Hepatocyte (in vitro differentiated cells): ENCODE measurements around the gene MACC1. TPM values are rescaled to one million over a fixed set of nuclear protein-coding genes. Genes with fewer than 3 reads are reported as not detected.
"Not testable (repeated sequence)": the region's sequence is repeated elsewhere in the genome, so short reads cannot be mapped to it uniquely, and the experiment has no call there.

Source experiments
- DNase-seq: peaks from one replicate; pipeline ENCODE4 v3.0.0-alpha.2; 2016; ENCODE audit warnings: low spot score
- H2AFZ ChIP-seq: fragments of 200-600 bp; sonication (generic); 2 replicates; pipeline ENCODE4 v1.6.0; 2016; ENCODE audit warnings: antibody characterized with exemption, mild to moderate bottlenecking
- H3K27ac ChIP-seq: fragments of 200-600 bp; sonication (generic); 2 replicates; pipeline ENCODE4 v1.5.1; 2016; ENCODE audit warnings: mild to moderate bottlenecking
- H3K27me3 ChIP-seq: fragments of 200-600 bp; sonication (generic); 2 replicates; pipeline ENCODE4 v1.6.1; 2016
- H3K36me3 ChIP-seq: fragments of 200-600 bp; sonication (generic); replicated peaks from 2 replicates; pipeline ENCODE4 v1.5.1; 2016; ENCODE audit warnings: low read depth; ENCODE audit not compliant: insufficient read depth
- H3K4me1 ChIP-seq: fragments of 200-600 bp; sonication (generic); 2 replicates; pipeline ENCODE4 v1.5.1; 2016; ENCODE audit warnings: mild to moderate bottlenecking, moderate library complexity; ENCODE audit not compliant: insufficient read depth
- H3K4me2 ChIP-seq: fragments of 200-600 bp; sonication (generic); 2 replicates; pipeline ENCODE4 v1.6.0; 2016
- H3K4me3 ChIP-seq: fragments of 200-600 bp; sonication (generic); 2 replicates; pipeline ENCODE4 v1.5.1; 2016; ENCODE audit warnings: mild to moderate bottlenecking
- H3K79me2 ChIP-seq: fragments of 200-600 bp; sonication (generic); 2 replicates; pipeline ENCODE4 v1.6.0; 2017; ENCODE audit warnings: mild to moderate bottlenecking
- H3K9me2 ChIP-seq: fragments of 200-600 bp; sonication (generic); replicated peaks from 2 replicates; pipeline ENCODE4 v1.6.0; 2017; ENCODE audit warnings: mild to moderate bottlenecking; ENCODE audit not compliant: insufficient read depth
- H3K9me3 ChIP-seq: fragments of 200-600 bp; sonication (generic); 2 replicates; pipeline ENCODE4 v1.5.1; 2016; ENCODE audit warnings: low read depth, mild to moderate bottlenecking
- H4K20me1 ChIP-seq: fragments of 200-600 bp; sonication (generic); 2 replicates; pipeline ENCODE4 v1.6.0; 2016; ENCODE audit warnings: mild to moderate bottlenecking; ENCODE audit not compliant: insufficient read depth, poor library complexity, severe bottlenecking
- EZH2 ChIP-seq: fragments of 200-600 bp; sonication (generic); IDR thresholded peaks from 2 replicates; pipeline ENCODE4 v1.6.1; 2016; ENCODE audit warnings: antibody characterized with exemption, mild to moderate bottlenecking, borderline replicate concordance
- EZH2phosphoT487 ChIP-seq: fragments of 200-600 bp; sonication (generic); IDR thresholded peaks from one replicate; pipeline ENCODE4 v1.6.1; 2018; ENCODE audit warnings: antibody characterized with exemption, mild to moderate bottlenecking, low read depth, moderate library complexity; ENCODE audit not compliant: unreplicated experiment, severe bottlenecking
- WGBS: methylation state at CpG from one replicate; pipeline ENCODE4 v1.1.6; 2016; ENCODE audit warnings: low lambda C conversion rate; ENCODE audit errors: missing lambda C conversion rate; 5-methylcytosine and 5-hydroxymethylcytosine counted together
- polyA plus RNA-seq: library from polyadenylated mRNA; unstranded; fragments of >200 nt; fragmentation: Nextera tagmentation; extraction: Ambion mirVana; gene quantifications from 2 replicates; pipeline ENCODE4 v1.2.1, GENCODE V29; 2016
- total RNA-seq: library from RNA; depleted of rRNA; stranded (reverse); fragments of >200 nt; gene quantifications from 2 replicates; pipeline ENCODE4 v1.2.3, GENCODE V29; 2014
- TF ChIP-seq, protein P1 (sequence below): fragments of 200-600 bp; sonication (generic); IDR thresholded peaks from 2 replicates; pipeline ENCODE4 v1.5.1; 2016; ENCODE audit warnings: antibody characterized with exemption, mild to moderate bottlenecking; ENCODE audit not compliant: poor library complexity

The MACC1 gene
- total and polyA plus RNA-seq, 2 experiments from 2014 or later = 6.9 to 46.0 TPM

DNA sequence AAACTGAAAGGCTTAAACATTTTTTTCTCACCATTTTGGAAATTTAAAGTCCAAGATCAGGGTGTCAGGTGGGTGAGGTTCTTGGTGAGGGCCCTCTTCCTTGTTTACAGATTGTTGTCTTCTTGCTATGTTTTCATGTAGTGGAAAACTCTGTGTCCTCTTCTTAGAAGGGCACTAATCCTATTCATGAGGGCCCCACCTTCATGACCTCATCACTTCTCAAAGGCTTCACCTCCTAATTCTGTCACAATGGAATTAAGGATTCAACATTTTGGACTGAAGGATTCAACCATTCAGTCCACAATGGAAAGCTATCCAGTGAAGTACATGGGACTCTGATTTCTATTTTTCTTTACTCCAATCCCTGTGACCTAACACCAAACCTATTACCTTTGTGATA is 27.3 kb downstream of the MACC1 start:
- no peaks in the 10 kb centered on the region for H3K4me1 ChIP-seq
- H2AFZ ChIP-seq = no peak overlapping the region
- no peak overlapping the region for H3K4me2 ChIP-seq
- H3K27me3 ChIP-seq = no peaks in the 10 kb centered on the region
- TF ChIP-seq EZH2phosphoT487 = no peak
- TF ChIP-seq, protein P1, sequence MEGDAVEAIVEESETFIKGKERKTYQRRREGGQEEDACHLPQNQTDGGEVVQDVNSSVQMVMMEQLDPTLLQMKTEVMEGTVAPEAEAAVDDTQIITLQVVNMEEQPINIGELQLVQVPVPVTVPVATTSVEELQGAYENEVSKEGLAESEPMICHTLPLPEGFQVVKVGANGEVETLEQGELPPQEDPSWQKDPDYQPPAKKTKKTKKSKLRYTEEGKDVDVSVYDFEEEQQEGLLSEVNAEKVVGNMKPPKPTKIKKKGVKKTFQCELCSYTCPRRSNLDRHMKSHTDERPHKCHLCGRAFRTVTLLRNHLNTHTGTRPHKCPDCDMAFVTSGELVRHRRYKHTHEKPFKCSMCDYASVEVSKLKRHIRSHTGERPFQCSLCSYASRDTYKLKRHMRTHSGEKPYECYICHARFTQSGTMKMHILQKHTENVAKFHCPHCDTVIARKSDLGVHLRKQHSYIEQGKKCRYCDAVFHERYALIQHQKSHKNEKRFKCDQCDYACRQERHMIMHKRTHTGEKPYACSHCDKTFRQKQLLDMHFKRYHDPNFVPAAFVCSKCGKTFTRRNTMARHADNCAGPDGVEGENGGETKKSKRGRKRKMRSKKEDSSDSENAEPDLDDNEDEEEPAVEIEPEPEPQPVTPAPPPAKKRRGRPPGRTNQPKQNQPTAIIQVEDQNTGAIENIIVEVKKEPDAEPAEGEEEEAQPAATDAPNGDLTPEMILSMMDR = no peak
- TF ChIP-seq EZH2 = no peak
- H4K20me1 ChIP-seq = no peaks in the 10 kb centered on the region
- H3K4me3 ChIP-seq = no peak overlapping the region
- H3K79me2 ChIP-seq = peaks cover 44% of the 10 kb centered on the region
- H3K9me3 ChIP-seq = no peaks in the 10 kb centered on the region
- H3K9me2 ChIP-seq = no peaks in the 10 kb centered on the region
- no peak for DNase-seq
- H3K27ac ChIP-seq = no peak overlapping the region
- no peaks in the 10 kb centered on the region for H3K36me3 ChIP-seq

DNA sequence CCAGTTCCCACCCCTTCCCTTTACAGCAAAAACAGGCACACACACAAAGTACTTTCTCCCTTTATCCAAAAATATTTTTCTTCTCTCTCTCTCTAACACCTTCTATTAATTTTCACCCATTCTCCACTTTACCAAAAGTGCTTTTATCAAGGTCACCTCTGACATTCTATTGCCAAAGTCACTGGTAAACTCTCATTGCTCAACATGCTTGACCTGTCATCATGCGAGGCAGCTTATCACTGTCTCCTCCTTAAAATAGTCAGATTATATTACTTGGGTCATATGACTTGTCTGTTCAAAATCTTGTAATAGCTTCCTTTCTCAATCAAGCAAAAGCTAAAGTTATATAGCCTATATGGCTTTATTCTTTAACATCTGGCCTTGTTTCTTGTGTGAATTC is 28.6 kb downstream of the MACC1 start:
- DNase-seq = no peak
- Histone ChIP-seq H3K4me2 (no peak overlapping the region), H3K4me1 (no peaks in the 10 kb centered on the region), H3K27ac (no peak overlapping the region), H3K79me2 (peaks cover 40% of the 10 kb centered on the region), H3K36me3 (no peaks in the 10 kb centered on the region), H3K27me3 (no peaks in the 10 kb centered on the region), H3K9me2 (no peaks in the 10 kb centered on the region), H3K4me3 (no peak overlapping the region), H3K9me3 (no peaks in the 10 kb centered on the region), H4K20me1 (no peaks in the 10 kb centered on the region), H2AFZ (no peak overlapping the region)
- TF ChIP-seq EZH2 (no peak), EZH2phosphoT487 (no peak)
- TF ChIP-seq, protein P1 = no peak
- WGBS = 60% methylated on average over 1 of the region's 1 CpG

DNA sequence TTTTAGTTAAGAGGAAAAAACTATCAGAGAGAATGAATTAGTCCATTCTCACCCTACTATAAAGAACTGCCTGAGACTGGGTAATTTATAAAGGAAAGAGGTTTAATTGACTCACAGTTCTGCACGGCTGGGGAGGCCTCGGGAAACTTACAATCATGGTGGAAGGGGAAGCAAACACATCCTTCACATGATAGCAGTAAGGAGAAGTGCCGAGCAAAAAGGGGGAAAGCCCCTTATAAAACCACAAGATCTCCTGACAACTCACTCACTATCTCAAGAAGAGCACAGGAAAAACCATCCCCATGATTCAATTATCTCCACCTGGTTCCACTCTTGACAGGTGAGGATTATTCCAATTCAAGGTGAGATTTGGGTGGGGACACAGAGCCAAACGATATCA is 29.3 kb downstream of the MACC1 start:
- not testable (repeated sequence) for DNase-seq, H4K20me1 ChIP-seq, H3K9me2 ChIP-seq, H3K4me3 ChIP-seq, H3K27ac ChIP-seq, H3K9me3 ChIP-seq, H3K4me2 ChIP-seq, H3K36me3 ChIP-seq, H3K27me3 ChIP-seq, H3K4me1 ChIP-seq, H2AFZ ChIP-seq
- WGBS = 100% methylated on average over 4 of the region's 4 CpGs
- peaks cover 40% of the 10 kb centered on the region for H3K79me2 ChIP-seq

DNA sequence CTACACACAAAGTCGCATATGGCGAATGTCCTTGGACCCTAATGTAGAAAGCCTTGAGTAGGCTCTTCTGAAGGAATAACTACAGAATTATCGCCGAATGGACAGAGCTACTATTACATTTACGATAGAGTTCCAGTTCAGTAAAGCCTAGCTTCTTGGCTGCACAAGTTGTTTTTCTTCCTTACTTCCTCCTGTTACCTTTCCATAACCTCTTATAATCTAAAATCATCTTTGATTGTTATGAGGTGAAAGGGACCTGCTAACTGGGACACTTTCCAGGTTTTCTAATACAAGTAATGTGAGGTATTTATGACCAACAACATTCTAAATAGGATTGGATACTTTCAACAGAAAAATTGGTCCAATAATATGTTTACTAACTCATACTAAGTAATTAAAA is 31.2 kb downstream of the MACC1 start:
- Histone ChIP-seq H4K20me1 (no peaks in the 10 kb centered on the region), H2AFZ (no peak overlapping the region), H3K4me1 (no peaks in the 10 kb centered on the region), H3K4me2 (no peak overlapping the region), H3K9me3 (no peaks in the 10 kb centered on the region), H3K4me3 (no peak overlapping the region), H3K79me2 (peaks cover 39% of the 10 kb centered on the region), H3K27me3 (no peaks in the 10 kb centered on the region), H3K9me2 (no peaks in the 10 kb centered on the region), H3K27ac (no peak overlapping the region), H3K36me3 (no peaks in the 10 kb centered on the region)
- no peak for DNase-seq
- TF ChIP-seq EZH2 (no peak), EZH2phosphoT487 (no peak)
- TF ChIP-seq, protein P1 = no peak
- 98% methylated on average over 5 of the region's 5 CpGs for WGBS
